ENCODE results near the gene LINC00237. TPM values are rescaled to one million over a fixed set of nuclear protein-coding genes. Genes with fewer than 3 reads are reported as not detected.

The LINC00237 gene
- total RNA-seq, 1 experiment from 2014 or later = not detected

GRCh38 chr20:21129861-21130260, 23.7 kb upstream of the LINC00237 start:
- Histone ChIP-seq H3K27me3 (no peaks in the 10 kb centered on the region), H3K9me3 (no peaks in the 10 kb centered on the region), H3K36me3 (no peaks in the 10 kb centered on the region), H3K4me3 (no peak overlapping the region)
- no peak for DNase-seq

GRCh38 chr20:21127201-21127981, 21.2 kb upstream of the LINC00237 start:
- no peak for DNase-seq
- H3K27me3 ChIP-seq = no peaks in the 10 kb centered on the region
- H3K36me3 ChIP-seq = no peaks in the 10 kb centered on the region
- no peak overlapping the region for H3K4me3 ChIP-seq
- H3K9me3 ChIP-seq = no peaks in the 10 kb centered on the region

- no peaks in the 10 kb centered on the region for H3K9me3 ChIP-seq
- DNase-seq = no peak
- H3K36me3 ChIP-seq = no peaks in the 10 kb centered on the region
- H3K27me3 ChIP-seq = no peaks in the 10 kb centered on the region
- peak overlapping the region; percentile 77 for H3K4me3 ChIP-seq
Observed at GRCh38 chr20:21126581-21126870, 20.4 kb upstream of the LINC00237 start.

- peak; percentile 88 for DNase-seq
- no peaks in the 10 kb centered on the region for H3K9me3 ChIP-seq
- H3K36me3 ChIP-seq = no peaks in the 10 kb centered on the region
- H3K4me3 ChIP-seq = peak within 1 kb of the TSS; percentile 77
- H3K27me3 ChIP-seq = no peaks in the 10 kb centered on the region
Observed at GRCh38 chr20:21125849-21126580, 19.9 kb upstream of the LINC00237 start, which contains the start of gene KIZ. Gene KIZ, plus strand, starts transcription at chr20:21126082. Its CDS starts 34 bp downstream, at chr20:21126116.

- DNase-seq = peak; percentile 30
Observed at GRCh38 chr20:21125072-21125848, 19.1 kb upstream of the LINC00237 start.

GRCh38 chr20:21124190-21124589, 18.0 kb upstream of the LINC00237 start:
- Histone ChIP-seq H3K27me3 (no peaks in the 10 kb centered on the region), H3K36me3 (no peaks in the 10 kb centered on the region), H3K9me3 (no peaks in the 10 kb centered on the region), H3K4me3 (no peak overlapping the region)
- no peak for DNase-seq

More at GRCh38 chr20:21125072-21125848, 19.1 kb upstream of the LINC00237 start:
- Histone ChIP-seq H3K9me3 (no peaks in the 10 kb centered on the region), H3K36me3 (no peaks in the 10 kb centered on the region), H3K27me3 (no peaks in the 10 kb centered on the region), H3K4me3 (peak overlapping the region; percentile 77)

- H3K36me3 ChIP-seq = no peaks in the 10 kb centered on the region
- DNase-seq = no peak
Observed at GRCh38 chr20:21118782-21119181, 12.6 kb upstream of the LINC00237 start.

GRCh38 chr20:21118138-21118537, 12.0 kb upstream of the LINC00237 start:
- no peaks in the 10 kb centered on the region for H3K36me3 ChIP-seq
- no peaks in the 10 kb centered on the region for H3K9me3 ChIP-seq
- no peak for DNase-seq
- H3K4me3 ChIP-seq = no peak overlapping the region
- H3K27me3 ChIP-seq = no peaks in the 10 kb centered on the region

More at GRCh38 chr20:21118782-21119181, 12.6 kb upstream of the LINC00237 start:
- no peak overlapping the region for H3K4me3 ChIP-seq
- no peaks in the 10 kb centered on the region for H3K27me3 ChIP-seq
- H3K9me3 ChIP-seq = no peaks in the 10 kb centered on the region

- no peak overlapping the region for H3K4me3 ChIP-seq
- no peaks in the 10 kb centered on the region for H3K9me3 ChIP-seq
- no peaks in the 10 kb centered on the region for H3K36me3 ChIP-seq
- DNase-seq = no peak
- H3K27me3 ChIP-seq = no peaks in the 10 kb centered on the region
Observed at GRCh38 chr20:21117521-21117920, 11.4 kb upstream of the LINC00237 start.

GRCh38 chr20:21114584-21114983, 8.4 kb upstream of the LINC00237 start:
- Histone ChIP-seq H3K36me3 (no peaks in the 10 kb centered on the region), H3K4me3 (no peak overlapping the region), H3K27me3 (no peaks in the 10 kb centered on the region), H3K9me3 (no peaks in the 10 kb centered on the region)
- DNase-seq = no peak

- Histone ChIP-seq H3K9me3 (no peaks in the 10 kb centered on the region), H3K27me3 (no peaks in the 10 kb centered on the region), H3K36me3 (no peaks in the 10 kb centered on the region), H3K4me3 (no peak overlapping the region)
- no peak for DNase-seq
Observed at GRCh38 chr20:21113697-21114096, 7.5 kb upstream of the LINC00237 start.

GRCh38 chr20:21111416-21111815, 5.3 kb upstream of the LINC00237 start:
- no peaks in the 10 kb centered on the region for H3K27me3 ChIP-seq
- H3K4me3 ChIP-seq = no peak overlapping the region
- no peaks in the 10 kb centered on the region for H3K9me3 ChIP-seq
- no peaks in the 10 kb centered on the region for H3K36me3 ChIP-seq
- DNase-seq = no peak

- no peaks in the 10 kb centered on the region for H3K27me3 ChIP-seq
- no peaks in the 10 kb centered on the region for H3K9me3 ChIP-seq
- H3K4me3 ChIP-seq = no peak overlapping the region
- no peaks in the 10 kb centered on the region for H3K36me3 ChIP-seq
- DNase-seq = no peak
Observed at GRCh38 chr20:21110811-21111210, 4.7 kb upstream of the LINC00237 start.

GRCh38 chr20:21109144-21109543, 3.0 kb upstream of the LINC00237 start:
- Histone ChIP-seq H3K36me3 (no peaks in the 10 kb centered on the region), H3K9me3 (no peaks in the 10 kb centered on the region), H3K4me3 (no peak overlapping the region), H3K27me3 (no peaks in the 10 kb centered on the region)
- no peak for DNase-seq

- no peak for DNase-seq
- Histone ChIP-seq H3K36me3 (no peaks in the 10 kb centered on the region), H3K4me3 (no peak overlapping the region), H3K9me3 (no peaks in the 10 kb centered on the region), H3K27me3 (peaks cover 7% of the 10 kb centered on the region)
Observed at GRCh38 chr20:21105429-21106170, 558 bp downstream of the LINC00237 start.

GRCh38 chr20:21104921-21105320, 1.2 kb downstream of the LINC00237 start:
- Histone ChIP-seq H3K27me3 (peaks cover 14% of the 10 kb centered on the region), H3K36me3 (no peaks in the 10 kb centered on the region), H3K9me3 (no peaks in the 10 kb centered on the region), H3K4me3 (no peak overlapping the region)
- DNase-seq = no peak

- H3K4me3 ChIP-seq = no peak overlapping the region
- no peaks in the 10 kb centered on the region for H3K36me3 ChIP-seq
- H3K9me3 ChIP-seq = no peaks in the 10 kb centered on the region
- peaks cover 16% of the 10 kb centered on the region for H3K27me3 ChIP-seq
- DNase-seq = no peak
Observed at GRCh38 chr20:21104466-21104761, 1.7 kb downstream of the LINC00237 start.
